ENCODE results near the gene PITPNM3. TPM values are rescaled to one million over a fixed set of nuclear protein-coding genes. Genes with fewer than 3 reads are reported as not detected.

Gene PITPNM3
- polyA plus RNA-seq, 1 donor from 2014 or later: 3.0 TPM

DNA sequence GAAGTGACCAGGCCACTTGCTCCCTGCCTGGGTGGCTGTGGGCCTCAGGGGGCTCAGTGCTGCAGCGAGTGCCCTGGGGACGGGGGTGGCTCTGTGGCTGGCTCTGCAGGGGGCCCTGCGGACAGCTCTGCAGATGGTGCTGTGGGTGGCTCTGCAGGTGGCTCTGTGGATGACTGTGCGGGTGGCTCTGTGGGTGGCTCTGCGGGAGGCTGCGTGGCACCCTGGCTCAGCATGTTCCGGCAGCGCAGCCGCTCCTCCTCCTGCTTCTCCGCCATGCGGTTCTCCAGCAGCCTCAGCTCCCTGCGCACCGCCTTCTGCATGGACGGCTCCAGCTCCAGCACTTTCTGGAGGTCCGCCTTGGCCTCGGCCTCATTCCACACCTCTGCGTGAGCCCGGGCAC, 130.9 kb downstream of the PITPNM3 start:
- TF ChIP-seq RAD21 (conservative IDR thresholded peaks at IDR 0.05) (no peak), MXI1 (conservative IDR thresholded peaks at IDR 0.05; ENCODE audit: poor library complexity, severe bottlenecking) (no peak), EZH2 (IDR thresholded peaks at IDR 0.05; ENCODE audit: borderline replicate concordance, insufficient read depth, low read length, poor library complexity, severe bottlenecking) (no peak), EP300 (conservative IDR thresholded peaks at IDR 0.05; ENCODE audit: poor library complexity, severe bottlenecking) (no peak), POLR2AphosphoS5 (IDR thresholded peaks at IDR 0.05) (no peak), SMC3 (conservative IDR thresholded peaks at IDR 0.05; ENCODE audit: poor library complexity) (no peak), TAF1 (IDR thresholded peaks at IDR 0.05; ENCODE audit: low read depth) (no peak)
- TF ChIP-seq, protein P1, sequence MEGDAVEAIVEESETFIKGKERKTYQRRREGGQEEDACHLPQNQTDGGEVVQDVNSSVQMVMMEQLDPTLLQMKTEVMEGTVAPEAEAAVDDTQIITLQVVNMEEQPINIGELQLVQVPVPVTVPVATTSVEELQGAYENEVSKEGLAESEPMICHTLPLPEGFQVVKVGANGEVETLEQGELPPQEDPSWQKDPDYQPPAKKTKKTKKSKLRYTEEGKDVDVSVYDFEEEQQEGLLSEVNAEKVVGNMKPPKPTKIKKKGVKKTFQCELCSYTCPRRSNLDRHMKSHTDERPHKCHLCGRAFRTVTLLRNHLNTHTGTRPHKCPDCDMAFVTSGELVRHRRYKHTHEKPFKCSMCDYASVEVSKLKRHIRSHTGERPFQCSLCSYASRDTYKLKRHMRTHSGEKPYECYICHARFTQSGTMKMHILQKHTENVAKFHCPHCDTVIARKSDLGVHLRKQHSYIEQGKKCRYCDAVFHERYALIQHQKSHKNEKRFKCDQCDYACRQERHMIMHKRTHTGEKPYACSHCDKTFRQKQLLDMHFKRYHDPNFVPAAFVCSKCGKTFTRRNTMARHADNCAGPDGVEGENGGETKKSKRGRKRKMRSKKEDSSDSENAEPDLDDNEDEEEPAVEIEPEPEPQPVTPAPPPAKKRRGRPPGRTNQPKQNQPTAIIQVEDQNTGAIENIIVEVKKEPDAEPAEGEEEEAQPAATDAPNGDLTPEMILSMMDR (IDR thresholded peaks at IDR 0.05; ENCODE audit: poor library complexity, severe bottlenecking): no peak
- TF ChIP-seq, protein P2, sequence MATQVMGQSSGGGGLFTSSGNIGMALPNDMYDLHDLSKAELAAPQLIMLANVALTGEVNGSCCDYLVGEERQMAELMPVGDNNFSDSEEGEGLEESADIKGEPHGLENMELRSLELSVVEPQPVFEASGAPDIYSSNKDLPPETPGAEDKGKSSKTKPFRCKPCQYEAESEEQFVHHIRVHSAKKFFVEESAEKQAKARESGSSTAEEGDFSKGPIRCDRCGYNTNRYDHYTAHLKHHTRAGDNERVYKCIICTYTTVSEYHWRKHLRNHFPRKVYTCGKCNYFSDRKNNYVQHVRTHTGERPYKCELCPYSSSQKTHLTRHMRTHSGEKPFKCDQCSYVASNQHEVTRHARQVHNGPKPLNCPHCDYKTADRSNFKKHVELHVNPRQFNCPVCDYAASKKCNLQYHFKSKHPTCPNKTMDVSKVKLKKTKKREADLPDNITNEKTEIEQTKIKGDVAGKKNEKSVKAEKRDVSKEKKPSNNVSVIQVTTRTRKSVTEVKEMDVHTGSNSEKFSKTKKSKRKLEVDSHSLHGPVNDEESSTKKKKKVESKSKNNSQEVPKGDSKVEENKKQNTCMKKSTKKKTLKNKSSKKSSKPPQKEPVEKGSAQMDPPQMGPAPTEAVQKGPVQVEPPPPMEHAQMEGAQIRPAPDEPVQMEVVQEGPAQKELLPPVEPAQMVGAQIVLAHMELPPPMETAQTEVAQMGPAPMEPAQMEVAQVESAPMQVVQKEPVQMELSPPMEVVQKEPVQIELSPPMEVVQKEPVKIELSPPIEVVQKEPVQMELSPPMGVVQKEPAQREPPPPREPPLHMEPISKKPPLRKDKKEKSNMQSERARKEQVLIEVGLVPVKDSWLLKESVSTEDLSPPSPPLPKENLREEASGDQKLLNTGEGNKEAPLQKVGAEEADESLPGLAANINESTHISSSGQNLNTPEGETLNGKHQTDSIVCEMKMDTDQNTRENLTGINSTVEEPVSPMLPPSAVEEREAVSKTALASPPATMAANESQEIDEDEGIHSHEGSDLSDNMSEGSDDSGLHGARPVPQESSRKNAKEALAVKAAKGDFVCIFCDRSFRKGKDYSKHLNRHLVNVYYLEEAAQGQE (IDR thresholded peaks at IDR 0.05; ENCODE audit: borderline replicate concordance): no peak
- Histone ChIP-seq H3K36me3 (ENCODE audit: insufficient read depth, low read length) (no peaks in the 10 kb centered on the region), H3K27me3 (ENCODE audit: insufficient read depth, low read depth, low read length) (no peaks in the 10 kb centered on the region), H3K9ac (ENCODE audit: low read length) (no peak overlapping the region), H3F3A (ENCODE audit: insufficient read depth, low read length, poor library complexity, severe bottlenecking) (no peaks in the 10 kb centered on the region), H3K4me2 (ENCODE audit: low read length) (no peak overlapping the region), H4K20me1 (ENCODE audit: insufficient read depth) (no peaks in the 10 kb centered on the region), H3K4me3 (ENCODE audit: low read length) (no peak overlapping the region), H3K27ac (ENCODE audit: low read length) (no peak overlapping the region), H3K79me2 (replicated peaks; ENCODE audit: insufficient read depth, low read length) (no peaks in the 10 kb centered on the region), H2AFZ (ENCODE audit: low read depth, low read length) (no peak overlapping the region), H3K9me3 (ENCODE audit: low read length) (no peaks in the 10 kb centered on the region), H3K9me2 (ENCODE audit: insufficient read depth, low read length) (no peaks in the 10 kb centered on the region)

DNA sequence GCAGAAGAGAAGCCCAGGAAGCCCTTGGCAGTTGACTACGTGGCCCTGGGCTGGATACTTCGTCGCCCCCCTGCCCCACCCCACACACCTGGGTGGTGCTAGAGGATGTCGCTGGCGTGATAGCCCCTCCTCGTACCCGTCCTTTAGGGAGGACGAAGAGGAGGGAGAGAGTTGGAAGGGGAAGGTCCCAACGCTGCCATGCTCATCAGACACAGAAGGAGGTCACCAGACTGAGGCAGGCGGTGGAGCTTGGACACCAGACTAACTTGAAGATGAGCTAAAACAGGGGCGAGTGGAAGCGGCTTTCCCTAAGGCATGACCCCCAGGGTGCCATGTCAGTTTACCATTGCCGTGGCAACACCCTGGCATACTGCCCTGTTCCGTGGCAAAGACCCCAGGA, 132.4 kb downstream of the PITPNM3 start:
- Histone ChIP-seq H3K36me3 (ENCODE audit: insufficient read depth, low read length) (no peaks in the 10 kb centered on the region), H3K4me2 (ENCODE audit: low read length) (no peak overlapping the region), H3K9ac (ENCODE audit: low read length) (no peak overlapping the region), H4K20me1 (ENCODE audit: insufficient read depth) (no peaks in the 10 kb centered on the region), H3K4me3 (ENCODE audit: low read length) (no peak overlapping the region), H3K79me2 (replicated peaks; ENCODE audit: insufficient read depth, low read length) (no peaks in the 10 kb centered on the region), H3K9me2 (ENCODE audit: insufficient read depth, low read length) (no peaks in the 10 kb centered on the region), H3K27me3 (ENCODE audit: insufficient read depth, low read depth, low read length) (no peaks in the 10 kb centered on the region), H2AFZ (ENCODE audit: low read depth, low read length) (no peak overlapping the region), H3F3A (ENCODE audit: insufficient read depth, low read length, poor library complexity, severe bottlenecking) (no peaks in the 10 kb centered on the region), H3K27ac (ENCODE audit: low read length) (no peak overlapping the region), H3K9me3 (ENCODE audit: low read length) (no peaks in the 10 kb centered on the region)
- TF ChIP-seq TAF1 (IDR thresholded peaks at IDR 0.05; ENCODE audit: low read depth) (no peak), EP300 (conservative IDR thresholded peaks at IDR 0.05; ENCODE audit: poor library complexity, severe bottlenecking) (no peak), EZH2 (IDR thresholded peaks at IDR 0.05; ENCODE audit: borderline replicate concordance, insufficient read depth, low read length, poor library complexity, severe bottlenecking) (no peak), POLR2AphosphoS5 (IDR thresholded peaks at IDR 0.05) (no peak), RAD21 (conservative IDR thresholded peaks at IDR 0.05) (no peak), MXI1 (conservative IDR thresholded peaks at IDR 0.05; ENCODE audit: poor library complexity, severe bottlenecking) (no peak), SMC3 (conservative IDR thresholded peaks at IDR 0.05; ENCODE audit: poor library complexity) (no peak)
- TF ChIP-seq, protein P1 (IDR thresholded peaks at IDR 0.05; ENCODE audit: poor library complexity, severe bottlenecking): no peak
- TF ChIP-seq, protein P2 (IDR thresholded peaks at IDR 0.05; ENCODE audit: borderline replicate concordance): no peak
